Body of pancreas (tissue), 4 donors: ENCODE data around the gene NCF4.

Experiments
- CTCF ChIP-seq, 7 experiments: fragments of 450-650 bp in 4 of 7; fragments of 200-600 bp in 3 of 7; sonication (generic) in 3 of 7; IDR thresholded peaks; one replicate each; pipeline ENCODE4 v1.5.1; 2016 to 2019; ENCODE audit warnings: antibody characterized with exemption in 7 of 7
- POLR2A ChIP-seq, 3 donors: fragments of 450-650 bp; IDR thresholded peaks; one replicate each; pipeline ENCODE4 v1.6.1; 2016; ENCODE audit warnings: antibody characterized with exemption in 3 of 3, mild to moderate bottlenecking in 2 of 3

DNA sequence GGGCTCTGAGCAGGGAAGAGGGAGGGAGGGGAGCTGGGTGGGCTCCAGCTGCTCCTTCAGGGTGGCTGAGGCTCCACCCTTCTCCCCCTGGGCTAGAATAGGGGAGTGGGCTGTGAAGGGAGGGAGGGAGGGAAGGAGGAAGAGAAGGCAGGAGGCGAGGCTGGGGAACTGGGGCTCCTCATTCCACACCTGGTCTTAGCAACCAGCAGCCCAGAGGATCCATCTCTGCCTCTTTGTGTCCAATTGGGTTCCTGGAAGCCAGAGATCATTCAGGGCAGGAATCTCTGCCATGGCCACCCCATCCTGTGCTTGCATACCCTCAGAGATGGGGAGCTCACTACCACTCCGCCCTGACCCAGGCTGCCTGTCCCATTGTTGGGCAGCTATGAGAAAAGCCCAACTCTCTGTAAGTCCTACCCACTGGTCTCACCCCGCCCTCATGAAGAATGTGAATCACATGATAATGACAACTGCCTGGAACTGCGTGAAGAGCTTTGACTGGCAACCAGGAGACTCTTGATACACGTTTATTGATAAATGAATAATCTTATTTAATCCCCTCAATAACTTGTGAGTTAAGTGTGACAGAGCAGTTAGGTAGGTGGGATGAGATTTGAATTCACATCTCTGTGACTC, 7.9 kb downstream of the NCF4 start:
- TF ChIP-seq CTCF (IDR thresholded peaks at IDR 0.05) (no peak), POLR2A (IDR thresholded peaks at IDR 0.05) (no peak)
